Panc1 (cell line): ENCODE results near the gene DCUN1D4.

ENCODE experiments used
- CTCF ChIP-seq: fragments of 450-650 bp; IDR thresholded peaks from 2 replicates; pipeline ENCODE4 v1.5.1; 2017; ENCODE audit warnings: mild to moderate bottlenecking
- POLR2AphosphoS5 ChIP-seq: IDR thresholded peaks from 2 replicates; pipeline ENCODE4 v1.6.1; 2012; ENCODE audit warnings: mild to moderate bottlenecking, low read depth, low read length, moderate library complexity
- REST ChIP-seq, 2 experiments: IDR thresholded peaks; 2 replicates each; pipeline ENCODE4 v1.6.1; 2011 to 2012; ENCODE audit warnings: low read depth in 2 of 2, control low read depth in 1 of 2, low read length in 1 of 2, mild to moderate bottlenecking in 1 of 2, moderate library complexity in 1 of 2; ENCODE audit not compliant: insufficient read depth in 1 of 2
- SIN3A ChIP-seq: IDR thresholded peaks from 2 replicates; pipeline ENCODE4 v1.6.1; 2012; ENCODE audit warnings: low read depth, mild to moderate bottlenecking, low read length, moderate library complexity, borderline replicate concordance; ENCODE audit not compliant: insufficient read depth

GRCh38 chr4:51890760-51891159 lies 47.8 kb downstream of the DCUN1D4 start:
- TF ChIP-seq POLR2AphosphoS5 (no peak), CTCF (no peak), SIN3A (no peak), REST (IDR thresholded peaks at IDR 0.05; ENCODE audit: insufficient read depth in 1 of 2, low read depth in 2 of 2, low read length in 1 of 2) (no peak)
